Measurements from ENCODE around the gene MUSTN1. TPM values are rescaled to one million over a fixed set of nuclear protein-coding genes. Genes with fewer than 3 reads are reported as not detected.

The MUSTN1 gene
- total and polyA plus RNA-seq, 4 donors: 0.25 to 12.1 (median 3.9) TPM

GRCh38 chr3:52838561-52839267 lies 3.9 kb upstream of the MUSTN1 start:
- 92% methylated on average over 8 of the region's 8 CpGs for WGBS
- H3K9me3 ChIP-seq (ENCODE audit: control insufficient read depth in 4 of 4, low read length in 3 of 4): no peaks in the 10 kb centered on the region
- H3K27me3 ChIP-seq (ENCODE audit: control insufficient read depth in 4 of 4, insufficient read depth in 4 of 4, low read length in 3 of 4): no peaks in the 10 kb centered on the region
- TF ChIP-seq NR2F2 (IDR thresholded peaks at IDR 0.05): no peak
- TF ChIP-seq RAD21 (IDR thresholded peaks at IDR 0.05): no peak
- TF ChIP-seq, protein P1, sequence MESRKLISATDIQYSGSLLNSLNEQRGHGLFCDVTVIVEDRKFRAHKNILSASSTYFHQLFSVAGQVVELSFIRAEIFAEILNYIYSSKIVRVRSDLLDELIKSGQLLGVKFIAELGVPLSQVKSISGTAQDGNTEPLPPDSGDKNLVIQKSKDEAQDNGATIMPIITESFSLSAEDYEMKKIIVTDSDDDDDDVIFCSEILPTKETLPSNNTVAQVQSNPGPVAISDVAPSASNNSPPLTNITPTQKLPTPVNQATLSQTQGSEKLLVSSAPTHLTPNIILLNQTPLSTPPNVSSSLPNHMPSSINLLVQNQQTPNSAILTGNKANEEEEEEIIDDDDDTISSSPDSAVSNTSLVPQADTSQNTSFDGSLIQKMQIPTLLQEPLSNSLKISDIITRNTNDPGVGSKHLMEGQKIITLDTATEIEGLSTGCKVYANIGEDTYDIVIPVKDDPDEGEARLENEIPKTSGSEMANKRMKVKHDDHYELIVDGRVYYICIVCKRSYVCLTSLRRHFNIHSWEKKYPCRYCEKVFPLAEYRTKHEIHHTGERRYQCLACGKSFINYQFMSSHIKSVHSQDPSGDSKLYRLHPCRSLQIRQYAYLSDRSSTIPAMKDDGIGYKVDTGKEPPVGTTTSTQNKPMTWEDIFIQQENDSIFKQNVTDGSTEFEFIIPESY (IDR thresholded peaks at IDR 0.05): no peak
- TF ChIP-seq RXRA (IDR thresholded peaks at IDR 0.05): no peak
- no peak for TF ChIP-seq JUND (IDR thresholded peaks at IDR 0.05)
- TF ChIP-seq GABPA (IDR thresholded peaks at IDR 0.05 in 1 of 2, conservative IDR thresholded peaks at IDR 0.05 in 1 of 2): no peak
- TF ChIP-seq YY1 (IDR thresholded peaks at IDR 0.05): no peak
- TF ChIP-seq HNF4G (IDR thresholded peaks at IDR 0.05): no peak
- TF ChIP-seq, protein P2, sequence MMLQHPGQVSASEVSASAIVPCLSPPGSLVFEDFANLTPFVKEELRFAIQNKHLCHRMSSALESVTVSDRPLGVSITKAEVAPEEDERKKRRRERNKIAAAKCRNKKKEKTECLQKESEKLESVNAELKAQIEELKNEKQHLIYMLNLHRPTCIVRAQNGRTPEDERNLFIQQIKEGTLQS (IDR thresholded peaks at IDR 0.05): no peak
- no peak for TF ChIP-seq FOXA2 (IDR thresholded peaks at IDR 0.05)
- TF ChIP-seq CTCF (IDR thresholded peaks at IDR 0.05; ENCODE audit: low read depth, low read length, missing input control): no peak
- no peak for TF ChIP-seq REST (IDR thresholded peaks at IDR 0.05)
- no peak for TF ChIP-seq EGR1 (IDR thresholded peaks at IDR 0.05; ENCODE audit: low read depth in 2 of 2)
- no peak for TF ChIP-seq SP1 (IDR thresholded peaks at IDR 0.05)
- TF ChIP-seq TAF1 (conservative IDR thresholded peaks at IDR 0.05): no peak
- H3K36me3 ChIP-seq (ENCODE audit: control insufficient read depth in 4 of 4, insufficient read depth in 3 of 4, low read depth in 1 of 4, low read length in 3 of 4): peaks cover 0 to 5% (median 2%) of the 10 kb centered on the region in 4 donors
- H3K9ac ChIP-seq (ENCODE audit: low read depth in 1 of 2, low read length in 2 of 2): no peak overlapping the region
- DNase-seq (ENCODE audit: low spot score): no peak
- H3K27ac ChIP-seq (ENCODE audit: low read depth in 1 of 2, low read length in 2 of 2): peak overlapping the region in 1 of 2 donors; percentile 30
- H3K4me3 ChIP-seq (ENCODE audit: low read depth in 1 of 3, low read length in 3 of 3): no peak overlapping the region
- H3K4me1 ChIP-seq (ENCODE audit: control insufficient read depth in 4 of 4, insufficient read depth in 4 of 4, low read length in 3 of 4): peaks cover 11 to 55% (median 32%) of the 10 kb centered on the region in 4 donors

DNA sequence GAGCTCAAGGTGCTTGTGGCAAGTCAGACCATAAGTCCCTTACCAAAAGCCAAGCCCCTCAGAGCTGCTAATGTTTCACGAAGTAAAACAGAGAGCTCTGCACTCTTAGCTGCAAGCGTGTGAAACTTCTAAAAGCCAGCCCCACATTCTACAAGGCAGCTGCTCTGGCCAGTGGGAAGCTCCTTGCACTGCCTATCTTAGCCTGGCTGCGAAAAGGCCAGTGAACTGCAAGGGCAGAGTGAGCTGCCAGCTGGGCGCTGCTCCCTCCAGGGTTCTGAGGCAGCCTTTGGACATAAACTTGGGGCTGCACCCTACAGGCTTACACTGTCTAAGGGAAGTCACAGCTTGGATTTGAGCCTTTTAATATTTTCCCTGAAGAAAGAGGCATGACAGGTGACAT lies 2.2 kb upstream of the MUSTN1 start:
- DNase-seq (ENCODE audit: low spot score): no peak
- WGBS: 88% methylated on average over 4 of the region's 4 CpGs
- Histone ChIP-seq H3K27ac (ENCODE audit: low read depth in 1 of 2, low read length in 2 of 2) (peak overlapping the region in 1 of 2 donors; percentile 10), H3K36me3 (ENCODE audit: control insufficient read depth in 4 of 4, insufficient read depth in 3 of 4, low read depth in 1 of 4, low read length in 3 of 4) (peaks cover 0 to 5% (median 2%) of the 10 kb centered on the region in 4 donors), H3K4me1 (ENCODE audit: control insufficient read depth in 4 of 4, insufficient read depth in 4 of 4, low read length in 3 of 4) (peaks cover 11 to 54% (median 32%) of the 10 kb centered on the region in 4 donors), H3K27me3 (ENCODE audit: control insufficient read depth in 4 of 4, insufficient read depth in 4 of 4, low read length in 3 of 4) (no peaks in the 10 kb centered on the region), H3K9me3 (ENCODE audit: control insufficient read depth in 4 of 4, low read length in 3 of 4) (no peaks in the 10 kb centered on the region), H3K9ac (ENCODE audit: low read depth in 1 of 2, low read length in 2 of 2) (no peak overlapping the region), H3K4me3 (ENCODE audit: low read depth in 1 of 3, low read length in 3 of 3) (no peak overlapping the region)
- TF ChIP-seq RAD21 (IDR thresholded peaks at IDR 0.05): no peak
- TF ChIP-seq TAF1 (conservative IDR thresholded peaks at IDR 0.05): no peak
- TF ChIP-seq SP1 (IDR thresholded peaks at IDR 0.05): no peak
- no peak for TF ChIP-seq EGR1 (IDR thresholded peaks at IDR 0.05; ENCODE audit: low read depth in 2 of 2)
- no peak for TF ChIP-seq NR2F2 (IDR thresholded peaks at IDR 0.05)
- no peak for TF ChIP-seq CTCF (IDR thresholded peaks at IDR 0.05; ENCODE audit: low read depth, low read length, missing input control)
- no peak for TF ChIP-seq GABPA (IDR thresholded peaks at IDR 0.05 in 1 of 2, conservative IDR thresholded peaks at IDR 0.05 in 1 of 2)
- TF ChIP-seq JUND (IDR thresholded peaks at IDR 0.05): no peak
- no peak for TF ChIP-seq HNF4A (conservative IDR thresholded peaks at IDR 0.05)
- TF ChIP-seq REST (IDR thresholded peaks at IDR 0.05): no peak

Measured in liver (tissue), 9 donors.